ENCODE measurements around the gene STX1A. TPM values are rescaled to one million over a fixed set of nuclear protein-coding genes. Genes with fewer than 3 reads are reported as not detected.

STX1A gene
- total RNA-seq, 1 experiment from 2014 or later = 20.4 TPM

DNA sequence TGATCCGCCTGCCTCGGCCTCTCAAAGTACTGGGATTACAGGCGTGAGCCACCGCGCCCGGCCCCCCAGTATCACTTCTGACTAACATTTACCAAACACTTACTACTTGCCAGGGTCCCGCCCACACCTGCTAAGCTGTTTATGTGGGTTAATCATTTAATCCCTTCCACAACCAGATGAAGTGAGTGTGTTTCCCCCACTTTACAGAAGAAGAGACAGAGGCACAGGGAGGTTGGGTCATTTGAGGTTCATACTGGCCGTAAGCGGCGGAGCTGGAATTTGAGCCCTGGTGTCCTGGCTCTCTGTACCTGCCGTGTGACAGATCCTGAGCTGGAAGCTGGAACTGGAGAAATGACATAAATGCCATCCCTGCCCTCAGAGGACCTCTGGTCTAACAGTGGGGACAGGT lies 66.9 kb downstream of the STX1A start (continued):
- TF ChIP-seq ZNF532 (CRISPR knock-in tag; IDR thresholded peaks at IDR 0.05; ENCODE audit: borderline replicate concordance) (no peak), PRRX2 (CRISPR knock-in tag; IDR thresholded peaks at IDR 0.05) (no peak)

- Mint-ChIP-seq H3K27me3 (ENCODE audit: low read depth) (peaks cover 66% of the 10 kb centered on the region), H3K27ac (no peak overlapping the region), H3K36me3 (no peaks in the 10 kb centered on the region), H3K4me1 (peaks cover 15% of the 10 kb centered on the region), H3K4me3 (no peak overlapping the region), H3K9me3 (peaks cover 8% of the 10 kb centered on the region)
- ChIA-PET CTCF (no interaction called here), POLR2A (no interaction called here)
- TF ChIP-seq PRRX2 (CRISPR knock-in tag; IDR thresholded peaks at IDR 0.05) (no peak), ZNF423 (CRISPR knock-in tag; IDR thresholded peaks at IDR 0.05) (no peak), SMAD4 (CRISPR knock-in tag; IDR thresholded peaks at IDR 0.05) (no peak), ZNF263 (CRISPR knock-in tag; IDR thresholded peaks at IDR 0.05; ENCODE audit: low read depth) (no peak), ESRRA (CRISPR knock-in tag; IDR thresholded peaks at IDR 0.05; ENCODE audit: borderline replicate concordance) (no peak), ATF1 (CRISPR knock-in tag; IDR thresholded peaks at IDR 0.05) (no peak), ATF3 (CRISPR knock-in tag; conservative IDR thresholded peaks at IDR 0.05) (no peak), SP1 (CRISPR knock-in tag; conservative IDR thresholded peaks at IDR 0.05) (no peak)
- TF ChIP-seq, protein P1, sequence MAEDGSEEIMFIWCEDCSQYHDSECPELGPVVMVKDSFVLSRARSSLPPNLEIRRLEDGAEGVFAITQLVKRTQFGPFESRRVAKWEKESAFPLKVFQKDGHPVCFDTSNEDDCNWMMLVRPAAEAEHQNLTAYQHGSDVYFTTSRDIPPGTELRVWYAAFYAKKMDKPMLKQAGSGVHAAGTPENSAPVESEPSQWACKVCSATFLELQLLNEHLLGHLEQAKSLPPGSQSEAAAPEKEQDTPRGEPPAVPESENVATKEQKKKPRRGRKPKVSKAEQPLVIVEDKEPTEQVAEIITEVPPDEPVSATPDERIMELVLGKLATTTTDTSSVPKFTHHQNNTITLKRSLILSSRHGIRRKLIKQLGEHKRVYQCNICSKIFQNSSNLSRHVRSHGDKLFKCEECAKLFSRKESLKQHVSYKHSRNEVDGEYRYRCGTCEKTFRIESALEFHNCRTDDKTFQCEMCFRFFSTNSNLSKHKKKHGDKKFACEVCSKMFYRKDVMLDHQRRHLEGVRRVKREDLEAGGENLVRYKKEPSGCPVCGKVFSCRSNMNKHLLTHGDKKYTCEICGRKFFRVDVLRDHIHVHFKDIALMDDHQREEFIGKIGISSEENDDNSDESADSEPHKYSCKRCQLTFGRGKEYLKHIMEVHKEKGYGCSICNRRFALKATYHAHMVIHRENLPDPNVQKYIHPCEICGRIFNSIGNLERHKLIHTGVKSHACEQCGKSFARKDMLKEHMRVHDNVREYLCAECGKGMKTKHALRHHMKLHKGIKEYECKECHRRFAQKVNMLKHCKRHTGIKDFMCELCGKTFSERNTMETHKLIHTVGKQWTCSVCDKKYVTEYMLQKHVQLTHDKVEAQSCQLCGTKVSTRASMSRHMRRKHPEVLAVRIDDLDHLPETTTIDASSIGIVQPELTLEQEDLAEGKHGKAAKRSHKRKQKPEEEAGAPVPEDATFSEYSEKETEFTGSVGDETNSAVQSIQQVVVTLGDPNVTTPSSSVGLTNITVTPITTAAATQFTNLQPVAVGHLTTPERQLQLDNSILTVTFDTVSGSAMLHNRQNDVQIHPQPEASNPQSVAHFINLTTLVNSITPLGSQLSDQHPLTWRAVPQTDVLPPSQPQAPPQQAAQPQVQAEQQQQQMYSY (CRISPR knock-in tag; IDR thresholded peaks at IDR 0.05) = no peak
- ATAC-seq (no peak), DNase-seq (ENCODE audit: low spot score) (no peak)
Measured at GRCh38 chr7:73650524-73650923, 68.9 kb downstream of the STX1A start.

DNA sequence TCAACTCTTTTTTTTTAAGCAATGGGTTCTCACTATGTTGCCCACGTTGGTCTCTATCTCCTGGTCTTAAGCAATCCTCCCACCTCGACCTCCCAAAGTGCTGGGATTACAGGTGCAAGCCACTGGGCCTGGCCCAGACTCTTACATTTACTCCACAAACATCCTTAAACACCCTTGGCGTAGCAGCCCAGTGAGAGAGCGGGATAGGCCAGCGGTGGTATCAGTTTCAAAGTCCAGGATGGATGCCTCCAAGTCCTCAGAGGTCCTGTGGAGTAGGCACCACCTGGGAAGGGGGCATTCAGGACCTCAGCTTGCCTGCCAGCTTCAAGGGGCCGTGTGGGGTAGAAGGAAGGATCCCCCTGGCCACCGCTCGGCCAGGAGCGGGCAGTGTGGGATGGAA lies 69.9 kb downstream of the STX1A start:
- H3K4me1 Mint-ChIP-seq = peaks cover 15% of the 10 kb centered on the region
- POLR2A ChIA-PET = interaction anchor here (0.6 kb wide), 1 partner anchor 198 kb away, joined by 3 read pairs; no protein-coding TSS in a partner anchor
- no peaks in the 10 kb centered on the region for H3K9me3 Mint-ChIP-seq
- no peaks in the 10 kb centered on the region for H3K36me3 Mint-ChIP-seq
- DNase-seq (ENCODE audit: low spot score) (no peak), ATAC-seq (no peak)
- CTCF ChIA-PET = interaction anchor here (0.6 to 1.5 kb wide), 3 partner anchors 9 to 53 kb away, joined by 3 to 6 read pairs (median 3); no protein-coding TSS in a partner anchor
- no peak for TF ChIP-seq IRF1 (CRISPR knock-in tag; IDR thresholded peaks at IDR 0.05)
- TF ChIP-seq, protein P2, sequence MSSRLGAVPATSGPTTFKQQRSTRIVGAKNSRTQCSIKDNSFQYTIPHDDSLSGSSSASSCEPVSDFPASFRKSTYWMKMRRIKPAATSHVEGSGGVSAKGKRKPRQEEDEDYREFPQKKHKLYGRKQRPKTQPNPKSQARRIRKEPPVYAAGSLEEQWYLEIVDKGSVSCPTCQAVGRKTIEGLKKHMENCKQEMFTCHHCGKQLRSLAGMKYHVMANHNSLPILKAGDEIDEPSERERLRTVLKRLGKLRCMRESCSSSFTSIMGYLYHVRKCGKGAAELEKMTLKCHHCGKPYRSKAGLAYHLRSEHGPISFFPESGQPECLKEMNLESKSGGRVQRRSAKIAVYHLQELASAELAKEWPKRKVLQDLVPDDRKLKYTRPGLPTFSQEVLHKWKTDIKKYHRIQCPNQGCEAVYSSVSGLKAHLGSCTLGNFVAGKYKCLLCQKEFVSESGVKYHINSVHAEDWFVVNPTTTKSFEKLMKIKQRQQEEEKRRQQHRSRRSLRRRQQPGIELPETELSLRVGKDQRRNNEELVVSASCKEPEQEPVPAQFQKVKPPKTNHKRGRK (CRISPR knock-in tag; IDR thresholded peaks at IDR 0.05; ENCODE audit: borderline replicate concordance) = no peak
- no peak for TF ChIP-seq PRRX2 (CRISPR knock-in tag; IDR thresholded peaks at IDR 0.05)
- TF ChIP-seq FOXJ3 (CRISPR knock-in tag; IDR thresholded peaks at IDR 0.05; ENCODE audit: borderline replicate concordance) = no peak
- no peak for TF ChIP-seq ZNF317 (CRISPR knock-in tag; IDR thresholded peaks at IDR 0.05; ENCODE audit: borderline replicate concordance, low read depth)
- no peak for TF ChIP-seq ZNF138 (CRISPR knock-in tag; conservative IDR thresholded peaks at IDR 0.05)
- no peak for TF ChIP-seq JAZF1 (CRISPR knock-in tag; IDR thresholded peaks at IDR 0.05)
- peaks cover 70% of the 10 kb centered on the region for H3K27me3 Mint-ChIP-seq (ENCODE audit: low read depth)
- H3K27ac Mint-ChIP-seq = no peak overlapping the region
- H3K4me3 Mint-ChIP-seq = peak overlapping the region; percentile 50
